Fibroblast of villous mesenchyme (primary cell): Measurements from ENCODE around the gene SLC25A23. TPM values are rescaled to one million over a fixed set of nuclear protein-coding genes. Genes with fewer than 3 reads are reported as not detected.

Source experiments
- DNase-seq: peaks from one replicate; pipeline ENCODE4 v3.0.0-alpha.2; 2010; ENCODE audit warnings: low read depth
- H3K4me3 ChIP-seq: 2 replicates; pipeline ENCODE4 v1.5.1; 2011; ENCODE audit warnings: low read depth, mild to moderate bottlenecking, low read length
- CTCF ChIP-seq: IDR thresholded peaks from 2 replicates; pipeline ENCODE4 v1.5.1; 2012; ENCODE audit warnings: low read depth, mild to moderate bottlenecking, low read length; ENCODE audit not compliant: insufficient read depth
- total RNA-seq: library from RNA; depleted of rRNA; stranded (reverse); fragments of >200 nt; gene quantifications from 2 replicates; pipeline ENCODE4 v1.2.3, GENCODE V29; 2012

Gene SLC25A23
- total RNA-seq, 1 donor: 33.2 TPM

- DNase-seq: no peak
- TF ChIP-seq CTCF: no peak
Measured at GRCh38 chr19:6453951-6454565, 5.5 kb downstream of the SLC25A23 start.

GRCh38 chr19:6452899-6453298, 6.7 kb downstream of the SLC25A23 start:
- H3K4me3 ChIP-seq: no peak overlapping the region
- no peak for DNase-seq
- TF ChIP-seq CTCF: no peak

More at GRCh38 chr19:6453951-6454565, 5.5 kb downstream of the SLC25A23 start:
- no peak overlapping the region for H3K4me3 ChIP-seq

- DNase-seq: no peak
- H3K4me3 ChIP-seq: no peak overlapping the region
- TF ChIP-seq CTCF: no peak
Measured at GRCh38 chr19:6452223-6452614, 7.4 kb downstream of the SLC25A23 start.

GRCh38 chr19:6451583-6452222, 7.9 kb downstream of the SLC25A23 start:
- DNase-seq: no peak
- no peak overlapping the region for H3K4me3 ChIP-seq
- TF ChIP-seq CTCF: no peak

GRCh38 chr19:6450166-6450565, 9.4 kb downstream of the SLC25A23 start:
- TF ChIP-seq CTCF: no peak
- no peak for DNase-seq
- no peak overlapping the region for H3K4me3 ChIP-seq

GRCh38 chr19:6448045-6448444, 11.5 kb downstream of the SLC25A23 start:
- no peak for DNase-seq
- TF ChIP-seq CTCF: no peak
- no peak overlapping the region for H3K4me3 ChIP-seq

GRCh38 chr19:6446452-6446851, 13.1 kb downstream of the SLC25A23 start:
- DNase-seq: no peak
- TF ChIP-seq CTCF: no peak
- no peak overlapping the region for H3K4me3 ChIP-seq
